ENCODE data around the gene CACNG6. TPM values are rescaled to one million over a fixed set of nuclear protein-coding genes. Genes with fewer than 3 reads are reported as not detected.

CACNG6 gene
- total and polyA plus RNA-seq, 3 experiments from 2014 or later: not detected

GRCh38 chr19:54017261-54017660 is 25.8 kb downstream of the CACNG6 start:
- Mint-ChIP-seq H3K9me3 (no peaks in the 10 kb centered on the region), H3K4me3 (no peak overlapping the region), H3K36me3 (no peaks in the 10 kb centered on the region), H3K27me3 (peaks cover 35 to 39% of the 10 kb centered on the region in 2 donors), H3K27ac (no peak overlapping the region), H3K4me1 (peaks cover 0 to 2% (median 0%) of the 10 kb centered on the region in 3 donors)
- H3K36me3 ChIP-seq (ENCODE audit: insufficient read depth, low read length): no peaks in the 10 kb centered on the region
- H3K27me3 ChIP-seq (ENCODE audit: insufficient read depth, low read length, poor library complexity, severe bottlenecking): no peaks in the 10 kb centered on the region
- no peak overlapping the region for H3K4me3 ChIP-seq (ENCODE audit: low read length)
- POLR2A ChIA-PET: no interaction called here
- no peak for DNase-seq
- H3K4me1 ChIP-seq (ENCODE audit: insufficient read depth, low read length): no peaks in the 10 kb centered on the region
- no peak overlapping the region for H3K27ac ChIP-seq (ENCODE audit: low read depth, low read length)
- no peaks in the 10 kb centered on the region for H3K9me3 ChIP-seq (ENCODE audit: low read length)
- CTCF ChIA-PET: no interaction called here

- H3K27ac Mint-ChIP-seq: no peak overlapping the region
- no peaks in the 10 kb centered on the region for H3K36me3 Mint-ChIP-seq
- peaks cover 0 to 6% (median 2%) of the 10 kb centered on the region in 3 donors for H3K4me1 Mint-ChIP-seq
- no peaks in the 10 kb centered on the region for H3K9me3 Mint-ChIP-seq
- H3K4me1 ChIP-seq (ENCODE audit: insufficient read depth, low read length): no peaks in the 10 kb centered on the region
- CTCF ChIA-PET: no interaction called here
- H3K27me3 ChIP-seq (ENCODE audit: insufficient read depth, low read length, poor library complexity, severe bottlenecking): peaks cover 3% of the 10 kb centered on the region
- H3K27me3 Mint-ChIP-seq: peaks cover 21 to 39% of the 10 kb centered on the region in 2 donors
- POLR2A ChIA-PET: no interaction called here
- no peak overlapping the region for H3K4me3 Mint-ChIP-seq
- H3K9me3 ChIP-seq (ENCODE audit: low read length): no peaks in the 10 kb centered on the region
- no peak overlapping the region for H3K4me3 ChIP-seq (ENCODE audit: low read length)
- no peak for DNase-seq
- H3K36me3 ChIP-seq (ENCODE audit: insufficient read depth, low read length): no peaks in the 10 kb centered on the region
- H3K27ac ChIP-seq (ENCODE audit: low read depth, low read length): no peak overlapping the region
Measured at GRCh38 chr19:54021363-54021762, 29.9 kb downstream of the CACNG6 start.

DNA sequence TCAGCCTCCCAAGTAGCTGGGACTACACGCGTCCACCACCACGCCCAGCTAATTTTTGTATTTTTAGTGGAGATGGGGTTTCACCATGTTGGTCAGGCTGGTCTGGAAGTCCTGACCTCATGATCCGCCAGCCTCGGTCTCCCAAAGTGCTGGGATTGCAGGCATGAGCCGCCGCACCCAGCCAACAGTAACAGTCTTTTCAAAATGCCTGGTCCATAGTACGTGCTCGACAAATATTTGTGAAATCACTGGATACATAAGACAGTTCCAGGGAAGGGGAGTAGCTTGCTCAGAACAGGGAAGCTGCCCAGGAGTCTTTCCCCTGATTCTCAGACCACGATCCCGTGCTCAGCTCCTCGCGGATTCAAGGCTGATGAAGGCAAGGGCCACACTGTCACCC is 30.5 kb downstream of the CACNG6 start:
- DNase-seq: no peak
- Histone ChIP-seq H3K27ac (ENCODE audit: low read depth, low read length) (no peak overlapping the region), H3K4me1 (ENCODE audit: insufficient read depth, low read length) (no peaks in the 10 kb centered on the region), H3K9me3 (ENCODE audit: low read length) (no peaks in the 10 kb centered on the region), H3K36me3 (ENCODE audit: insufficient read depth, low read length) (no peaks in the 10 kb centered on the region), H3K27me3 (ENCODE audit: insufficient read depth, low read length, poor library complexity, severe bottlenecking) (peaks cover 3% of the 10 kb centered on the region), H3K4me3 (ENCODE audit: low read length) (no peak overlapping the region)
- peaks cover 19 to 37% of the 10 kb centered on the region in 2 donors for H3K27me3 Mint-ChIP-seq
- H3K36me3 Mint-ChIP-seq: no peaks in the 10 kb centered on the region
- H3K4me1 Mint-ChIP-seq: peaks cover 0 to 6% (median 2%) of the 10 kb centered on the region in 3 donors
- CTCF ChIA-PET: interaction anchor here (4.4 kb wide), 1 partner anchor 179 kb away, joined by 17 read pairs; no protein-coding TSS in a partner anchor
- no peak overlapping the region for H3K4me3 Mint-ChIP-seq
- peak overlapping the region in 1 of 8 donors; percentile 29 for H3K27ac Mint-ChIP-seq
- no peaks in the 10 kb centered on the region for H3K9me3 Mint-ChIP-seq
- POLR2A ChIA-PET: no interaction called here

- no peaks in the 10 kb centered on the region for H3K36me3 Mint-ChIP-seq
- H3K27ac Mint-ChIP-seq: no peak overlapping the region
- no peaks in the 10 kb centered on the region for H3K4me1 ChIP-seq (ENCODE audit: insufficient read depth, low read length)
- no peaks in the 10 kb centered on the region for H3K9me3 ChIP-seq (ENCODE audit: low read length)
- H3K27ac ChIP-seq (ENCODE audit: low read depth, low read length): no peak overlapping the region
- ChIA-PET CTCF (interaction anchor here (1.0 to 4.4 kb wide), 12 partner anchors 10 to 230 kb away, joined by 3 to 28 read pairs (median 5); partner anchors contain the start of gene PRKCG), POLR2A (no interaction called here)
- H3K36me3 ChIP-seq (ENCODE audit: insufficient read depth, low read length): no peaks in the 10 kb centered on the region
- H3K9me3 Mint-ChIP-seq: no peaks in the 10 kb centered on the region
- no peak overlapping the region for H3K4me3 ChIP-seq (ENCODE audit: low read length)
- no peak overlapping the region for H3K4me3 Mint-ChIP-seq
- H3K27me3 Mint-ChIP-seq: peaks cover 12 to 30% of the 10 kb centered on the region in 2 donors
- no peak for DNase-seq
- H3K27me3 ChIP-seq (ENCODE audit: insufficient read depth, low read length, poor library complexity, severe bottlenecking): peaks cover 3% of the 10 kb centered on the region
- peaks cover 0 to 6% (median 2%) of the 10 kb centered on the region in 3 donors for H3K4me1 Mint-ChIP-seq
Measured at GRCh38 chr19:54023191-54023590, 31.8 kb downstream of the CACNG6 start.

- no peak overlapping the region for H3K27ac ChIP-seq (ENCODE audit: low read depth, low read length)
- H3K9me3 Mint-ChIP-seq: no peaks in the 10 kb centered on the region
- peaks cover 0 to 6% (median 2%) of the 10 kb centered on the region in 3 donors for H3K4me1 Mint-ChIP-seq
- H3K4me1 ChIP-seq (ENCODE audit: insufficient read depth, low read length): no peaks in the 10 kb centered on the region
- no peak overlapping the region for H3K27ac Mint-ChIP-seq
- H3K9me3 ChIP-seq (ENCODE audit: low read length): no peaks in the 10 kb centered on the region
- peaks cover 15 to 38% of the 10 kb centered on the region in 2 donors for H3K27me3 Mint-ChIP-seq
- H3K4me3 Mint-ChIP-seq: no peak overlapping the region
- no peak overlapping the region for H3K4me3 ChIP-seq (ENCODE audit: low read length)
- no peak for DNase-seq
- POLR2A ChIA-PET: no interaction called here
- H3K36me3 Mint-ChIP-seq: no peaks in the 10 kb centered on the region
- CTCF ChIA-PET: interaction anchor here (0.9 to 4.4 kb wide), 9 partner anchors 9 to 232 kb away, joined by 3 to 28 read pairs (median 4); partner anchors contain the start of gene PRKCG
- H3K36me3 ChIP-seq (ENCODE audit: insufficient read depth, low read length): no peaks in the 10 kb centered on the region
- peaks cover 3% of the 10 kb centered on the region for H3K27me3 ChIP-seq (ENCODE audit: insufficient read depth, low read length, poor library complexity, severe bottlenecking)
Measured at GRCh38 chr19:54024660-54025059, 33.2 kb downstream of the CACNG6 start.

GRCh38 chr19:54026656-54027055 is 35.2 kb downstream of the CACNG6 start:
- ChIA-PET CTCF (interaction anchor here (0.7 to 1.6 kb wide), 2 partner anchors 145 to 234 kb away, joined by 3 to 4 read pairs; partner anchors contain the start of gene PRKCG), POLR2A (no interaction called here)
- Mint-ChIP-seq H3K36me3 (peaks cover 0 to 2% (median 0%) of the 10 kb centered on the region in 3 donors), H3K4me3 (no peak overlapping the region), H3K4me1 (peaks cover 2 to 6% (median 5%) of the 10 kb centered on the region in 3 donors), H3K27ac (no peak overlapping the region), H3K27me3 (peaks cover 12 to 48% of the 10 kb centered on the region in 2 donors), H3K9me3 (no peaks in the 10 kb centered on the region)
- Histone ChIP-seq H3K27ac (ENCODE audit: low read depth, low read length) (no peak overlapping the region), H3K36me3 (ENCODE audit: insufficient read depth, low read length) (no peaks in the 10 kb centered on the region), H3K27me3 (ENCODE audit: insufficient read depth, low read length, poor library complexity, severe bottlenecking) (peaks cover 3% of the 10 kb centered on the region), H3K4me1 (ENCODE audit: insufficient read depth, low read length) (no peaks in the 10 kb centered on the region), H3K9me3 (ENCODE audit: low read length) (no peaks in the 10 kb centered on the region), H3K4me3 (ENCODE audit: low read length) (no peak overlapping the region)
- no peak for DNase-seq

DNA sequence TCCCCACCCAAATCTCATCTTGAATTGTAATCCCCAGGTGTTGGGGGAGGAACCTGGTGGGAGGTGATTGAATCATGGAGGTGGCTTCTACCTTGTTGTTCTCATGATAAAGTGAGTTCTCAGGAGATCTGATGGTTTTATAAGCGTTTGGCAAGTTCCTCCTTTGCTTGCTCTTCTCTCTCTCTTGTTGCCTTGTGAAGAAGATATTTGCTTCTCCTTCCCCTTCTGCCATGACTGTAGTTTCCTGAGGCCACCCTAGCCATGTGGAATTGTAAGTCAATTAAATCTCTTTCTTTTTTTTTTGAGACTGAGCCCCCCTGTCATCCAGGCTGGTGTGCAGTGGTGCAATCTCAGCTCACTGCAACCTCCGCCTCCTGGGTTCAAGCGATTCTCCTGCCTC is 37.9 kb downstream of the CACNG6 start:
- peaks cover 0 to 5% (median 0%) of the 10 kb centered on the region in 3 donors for H3K4me1 Mint-ChIP-seq
- Histone ChIP-seq H3K36me3 (ENCODE audit: insufficient read depth, low read length) (no peaks in the 10 kb centered on the region), H3K4me3 (ENCODE audit: low read length) (no peak overlapping the region), H3K9me3 (ENCODE audit: low read length) (no peaks in the 10 kb centered on the region), H3K27me3 (ENCODE audit: insufficient read depth, low read length, poor library complexity, severe bottlenecking) (peaks cover 3% of the 10 kb centered on the region), H3K27ac (ENCODE audit: low read depth, low read length) (no peak overlapping the region), H3K4me1 (ENCODE audit: insufficient read depth, low read length) (no peaks in the 10 kb centered on the region)
- peaks cover 0 to 2% (median 0%) of the 10 kb centered on the region in 3 donors for H3K36me3 Mint-ChIP-seq
- no peak for DNase-seq
- no peaks in the 10 kb centered on the region for H3K9me3 Mint-ChIP-seq
- ChIA-PET CTCF (interaction anchor here (1.3 to 1.6 kb wide), 4 partner anchors 9 to 188 kb away, joined by 3 to 8 read pairs (median 4); no protein-coding TSS in a partner anchor), POLR2A (no interaction called here)
- H3K27ac Mint-ChIP-seq: no peak overlapping the region
- H3K4me3 Mint-ChIP-seq: no peak overlapping the region
- H3K27me3 Mint-ChIP-seq: peaks cover 12 to 38% of the 10 kb centered on the region in 2 donors

DNA sequence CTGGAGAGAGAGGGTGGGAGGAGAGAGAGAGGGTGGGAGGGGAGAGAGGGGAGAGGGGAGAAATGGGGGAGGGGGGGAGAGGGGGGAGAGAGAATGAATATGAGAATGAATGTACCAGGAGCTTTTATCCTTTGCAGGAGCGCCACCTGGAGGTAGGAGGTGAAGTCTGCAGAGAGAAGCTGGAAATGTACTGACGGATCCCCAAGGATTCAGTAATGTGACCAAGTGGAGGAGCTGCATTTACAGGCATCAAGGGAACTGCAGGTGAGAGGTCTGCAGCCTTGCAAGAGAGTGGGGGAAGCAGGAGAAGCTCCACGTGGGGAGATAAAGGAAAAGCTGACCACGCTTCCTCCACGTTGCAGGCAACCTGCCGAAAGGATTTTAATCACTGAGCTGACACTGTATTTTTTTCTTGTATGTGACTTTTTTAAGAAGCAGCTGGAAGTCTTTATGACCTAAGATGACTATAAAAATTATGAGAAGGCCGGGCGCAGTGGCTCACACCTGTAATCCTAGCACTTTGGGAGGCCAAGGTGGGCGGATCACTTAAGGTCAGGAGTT is 38.6 kb downstream of the CACNG6 start:
- Histone ChIP-seq H3K27ac (ENCODE audit: low read depth, low read length) (no peak overlapping the region), H3K4me3 (ENCODE audit: low read length) (no peak overlapping the region), H3K27me3 (ENCODE audit: insufficient read depth, low read length, poor library complexity, severe bottlenecking) (no peaks in the 10 kb centered on the region), H3K4me1 (ENCODE audit: insufficient read depth, low read length) (no peaks in the 10 kb centered on the region), H3K9me3 (ENCODE audit: low read length) (no peaks in the 10 kb centered on the region), H3K36me3 (ENCODE audit: insufficient read depth, low read length) (no peaks in the 10 kb centered on the region)
- Mint-ChIP-seq H3K9me3 (no peaks in the 10 kb centered on the region), H3K27ac (no peak overlapping the region), H3K36me3 (peaks cover 0 to 2% (median 0%) of the 10 kb centered on the region in 3 donors), H3K27me3 (peaks cover 12 to 33% of the 10 kb centered on the region in 2 donors), H3K4me1 (peaks cover 0 to 5% (median 0%) of the 10 kb centered on the region in 3 donors), H3K4me3 (no peak overlapping the region)
- POLR2A ChIA-PET: no interaction called here
- DNase-seq: peak; percentile 10 to 60 (median 27)
- CTCF ChIA-PET: interaction anchor here (0.8 to 1.6 kb wide), 7 partner anchors 8 to 237 kb away, joined by 3 to 8 read pairs (median 4); no protein-coding TSS in a partner anchor
